GM19240 (cell line): ENCODE data around the gene REXO5.
"Not testable (repeated sequence)": the region's sequence is repeated elsewhere in the genome, so short reads cannot be mapped to it uniquely, and the experiment has no call there.

ENCODE experiments used
- DNase-seq: peaks from one replicate; pipeline ENCODE4 v3.0.0; 2011; ENCODE audit warnings: low spot score; ENCODE audit not compliant: insufficient read length

Gene REXO5, protein sequence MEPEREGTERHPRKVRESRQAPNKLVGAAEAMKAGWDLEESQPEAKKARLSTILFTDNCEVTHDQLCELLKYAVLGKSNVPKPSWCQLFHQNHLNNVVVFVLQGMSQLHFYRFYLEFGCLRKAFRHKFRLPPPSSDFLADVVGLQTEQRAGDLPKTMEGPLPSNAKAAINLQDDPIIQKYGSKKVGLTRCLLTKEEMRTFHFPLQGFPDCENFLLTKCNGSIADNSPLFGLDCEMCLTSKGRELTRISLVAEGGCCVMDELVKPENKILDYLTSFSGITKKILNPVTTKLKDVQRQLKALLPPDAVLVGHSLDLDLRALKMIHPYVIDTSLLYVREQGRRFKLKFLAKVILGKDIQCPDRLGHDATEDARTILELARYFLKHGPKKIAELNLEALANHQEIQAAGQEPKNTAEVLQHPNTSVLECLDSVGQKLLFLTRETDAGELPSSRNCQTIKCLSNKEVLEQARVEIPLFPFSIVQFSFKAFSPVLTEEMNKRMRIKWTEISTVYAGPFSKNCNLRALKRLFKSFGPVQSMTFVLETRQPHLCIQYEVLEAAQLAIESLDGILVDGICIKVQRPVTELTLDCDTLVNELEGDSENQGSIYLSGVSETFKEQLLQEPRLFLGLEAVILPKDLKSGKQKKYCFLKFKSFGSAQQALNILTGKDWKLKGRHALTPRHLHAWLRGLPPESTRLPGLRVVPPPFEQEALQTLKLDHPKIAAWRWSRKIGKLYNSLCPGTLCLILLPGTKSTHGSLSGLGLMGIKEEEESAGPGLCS

DNA sequence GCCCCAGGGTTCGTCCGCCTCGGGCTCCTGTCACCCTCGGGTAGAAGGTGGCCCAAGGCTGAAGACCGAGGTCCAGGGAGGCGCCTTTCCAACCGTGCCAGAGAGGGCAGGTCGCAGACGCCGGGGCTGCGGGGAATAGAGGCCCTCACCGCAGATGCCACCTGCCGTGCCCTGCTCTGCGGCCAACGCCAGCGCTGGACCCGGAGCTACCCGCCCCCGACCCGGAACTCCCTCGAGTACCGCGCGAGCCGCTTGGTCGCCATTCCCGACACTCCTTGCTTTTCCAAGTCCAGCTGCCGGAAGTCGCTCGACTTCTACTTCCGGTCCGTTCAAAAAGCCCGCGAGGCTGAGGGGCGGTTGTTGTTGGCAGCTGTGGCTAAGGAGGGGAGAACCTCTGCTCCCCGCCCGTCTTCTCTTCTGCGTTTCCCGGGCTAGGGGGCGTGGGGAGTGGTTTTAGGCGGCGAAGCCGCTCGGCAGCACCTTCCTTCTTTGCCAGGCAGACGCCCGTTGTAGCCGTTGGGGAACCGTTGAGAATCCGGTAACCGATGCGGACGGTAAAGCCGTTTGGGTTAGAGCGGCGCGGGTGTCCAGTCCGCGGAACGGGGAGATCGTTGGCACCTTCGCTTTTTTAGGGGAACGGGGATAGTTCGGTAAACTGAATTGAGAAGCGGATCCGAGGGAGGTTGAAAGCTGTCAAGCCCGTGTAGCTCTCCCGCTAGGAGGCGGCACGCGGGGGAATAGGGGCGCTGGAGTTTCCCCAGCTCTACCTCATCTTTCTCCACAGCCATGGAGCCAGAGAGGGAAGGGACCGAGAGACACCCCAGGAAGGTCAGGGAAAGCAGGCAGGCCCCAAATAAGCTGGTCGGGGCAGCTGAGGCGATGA, at the start of gene REXO5, which contains the start of gene ERI2:
TSS of gene REXO5 (plus strand) at position 360 of the 883 bp plus-strand sequence. CDS start at position 787, 427 bp downstream.
TSS of gene ERI2 (minus strand) at position 305 of the 883 bp plus-strand sequence. CDS start at position 263, 42 bp downstream.
- DNase-seq: peak; percentile 72

DNA sequence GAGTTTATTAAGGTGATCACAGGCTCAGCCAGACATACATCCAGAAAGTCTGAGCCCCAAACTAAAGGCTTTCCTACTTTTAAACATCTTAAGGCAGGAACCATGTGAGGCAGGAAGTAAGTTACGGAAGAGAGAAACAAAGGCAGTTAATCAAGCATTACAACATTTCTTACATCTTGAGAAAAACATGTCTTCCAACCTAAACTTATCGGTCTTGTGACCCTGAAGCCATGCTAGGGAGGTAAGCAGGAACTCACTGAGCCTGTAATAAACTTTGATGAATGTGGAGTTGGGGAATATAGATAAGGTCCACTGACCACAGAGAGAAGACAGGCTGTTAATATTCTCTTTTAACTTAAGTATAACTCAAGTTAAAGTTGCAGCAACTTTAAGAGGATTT, 46.0 kb upstream of the REXO5 start:
- DNase-seq: no peak

DNA sequence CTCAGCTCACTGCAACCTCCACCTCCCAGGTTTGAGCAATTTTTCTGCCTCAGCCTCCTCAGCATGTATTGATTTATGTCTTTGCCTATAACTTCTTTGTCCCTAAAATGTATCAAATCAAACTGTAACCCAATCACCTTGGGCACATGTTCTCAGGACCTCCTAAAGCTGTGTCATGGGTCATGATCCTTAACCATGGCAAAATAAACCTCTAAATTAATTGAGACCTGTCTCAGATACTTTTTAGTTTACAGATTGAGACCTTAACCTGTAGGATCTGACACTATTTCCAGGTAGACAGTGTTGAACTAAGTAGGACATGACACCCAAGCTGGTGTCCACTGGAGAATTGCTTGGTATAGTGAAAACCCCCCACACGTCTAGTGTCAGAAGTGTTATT, 45.2 kb upstream of the REXO5 start:
- no peak for DNase-seq

DNA sequence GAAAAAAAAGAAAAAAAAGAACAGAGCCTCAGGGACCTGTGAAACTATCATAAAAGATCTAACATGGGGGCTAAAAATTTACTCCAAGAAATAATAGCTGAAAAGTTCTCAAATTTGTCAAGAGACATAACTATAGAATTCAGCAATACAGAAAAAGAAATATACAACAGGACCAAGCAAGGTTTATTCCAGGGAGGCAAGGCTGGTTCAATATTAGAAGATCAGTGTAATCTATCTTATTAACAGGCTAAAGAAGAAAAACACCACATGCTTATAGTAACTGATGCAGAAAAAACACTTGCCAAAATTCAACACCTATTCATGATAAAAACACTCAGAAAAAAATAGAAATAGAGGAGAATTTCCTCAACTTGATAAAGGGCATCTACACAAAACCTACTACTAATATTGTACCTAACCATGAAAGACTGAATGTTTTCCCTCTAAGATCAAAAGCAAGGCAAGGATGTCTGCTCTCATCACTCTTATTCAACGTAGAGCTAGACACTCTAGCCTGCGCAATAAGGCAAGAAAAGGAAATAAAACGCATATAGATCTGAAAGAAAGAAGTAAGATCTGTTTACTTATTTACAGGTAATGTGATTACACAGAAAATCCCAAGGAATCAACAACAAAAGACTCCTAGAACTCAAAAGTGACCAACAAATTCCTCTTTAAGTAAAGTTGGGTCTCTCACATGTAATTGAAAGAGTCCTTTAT, 43.8 kb upstream of the REXO5 start:
- DNase-seq: no peak

DNA sequence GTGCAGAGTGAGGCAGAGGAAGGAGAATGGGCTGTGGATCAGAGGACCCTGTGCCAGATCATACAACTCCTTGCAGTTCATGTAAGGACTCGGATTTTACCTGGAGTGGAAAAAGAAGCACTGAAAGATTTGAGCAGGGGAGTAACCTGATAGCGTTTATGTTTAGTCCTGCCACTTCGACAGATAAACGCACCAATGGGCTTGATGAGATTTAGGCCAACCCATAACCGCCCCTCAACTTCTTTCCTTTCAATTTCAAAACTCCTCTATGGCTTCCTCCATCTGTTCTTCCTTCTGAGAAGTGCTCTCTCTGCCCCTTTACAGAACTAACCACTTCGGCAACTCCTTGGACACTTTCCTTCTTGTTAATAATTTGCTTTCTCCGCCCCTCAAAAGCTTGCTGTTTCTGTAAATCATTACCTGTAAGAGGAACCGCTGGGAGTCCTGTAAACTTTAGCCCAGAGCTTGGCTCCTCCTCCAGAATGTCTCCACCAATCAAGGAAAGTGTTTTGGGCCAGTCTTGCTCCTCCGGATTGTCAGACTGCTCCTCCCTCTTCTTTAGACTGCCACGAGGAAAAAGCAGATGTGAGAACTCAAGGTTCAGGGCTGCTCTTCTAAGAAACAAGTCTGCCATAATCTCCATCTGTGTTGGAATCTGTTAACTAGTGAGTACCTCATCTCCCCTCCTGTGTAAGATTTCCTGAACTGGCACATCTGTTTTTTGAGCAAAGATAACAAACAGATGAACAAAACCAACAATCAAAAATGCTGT, 42.7 kb upstream of the REXO5 start, which contains the start of gene ACSM3:
TSS of gene ACSM3 (plus strand) at position 554 of the 772 bp plus-strand sequence. CDS start 6,021 bp downstream, outside the sequence.
- peak; percentile 84 for DNase-seq

DNA sequence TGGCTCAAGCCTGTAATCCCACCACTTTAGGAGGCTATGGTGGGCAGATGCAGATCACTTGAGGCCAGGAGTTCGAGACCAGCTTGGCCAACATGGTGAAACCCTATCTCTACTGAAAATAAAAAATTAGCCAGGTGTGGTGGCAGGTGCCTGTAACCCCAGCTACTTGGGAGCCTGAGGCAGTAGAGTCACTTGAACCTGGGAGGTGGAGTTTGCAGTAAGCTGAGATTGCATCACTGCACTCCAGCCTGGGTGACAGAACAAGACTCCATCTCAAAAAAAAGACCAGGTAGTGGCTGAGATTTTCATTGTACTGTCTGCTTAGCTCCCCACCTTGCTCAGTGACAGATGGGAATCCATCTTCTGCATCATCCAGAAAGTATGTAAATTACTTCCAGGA, 41.9 kb upstream of the REXO5 start:
- DNase-seq: not testable (repeated sequence)

DNA sequence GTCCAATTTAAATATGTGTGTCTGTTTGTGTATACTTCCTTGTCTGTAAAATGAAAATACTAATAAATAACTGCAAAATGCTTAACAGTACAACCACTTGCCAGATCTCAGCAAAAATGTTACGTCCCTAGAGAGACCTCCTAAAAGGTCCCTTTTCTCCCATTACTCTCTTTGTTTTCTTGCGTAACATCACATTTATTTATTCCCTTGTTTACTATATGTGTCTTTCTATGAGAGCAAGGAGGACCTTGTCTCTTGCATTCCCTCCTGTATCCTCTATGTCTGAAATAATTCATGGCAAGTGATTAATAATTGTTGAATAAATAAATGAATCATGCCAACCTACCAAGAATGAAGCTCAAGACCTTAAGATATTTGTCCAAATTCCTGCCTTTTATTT, 40.6 kb upstream of the REXO5 start:
- no peak for DNase-seq

DNA sequence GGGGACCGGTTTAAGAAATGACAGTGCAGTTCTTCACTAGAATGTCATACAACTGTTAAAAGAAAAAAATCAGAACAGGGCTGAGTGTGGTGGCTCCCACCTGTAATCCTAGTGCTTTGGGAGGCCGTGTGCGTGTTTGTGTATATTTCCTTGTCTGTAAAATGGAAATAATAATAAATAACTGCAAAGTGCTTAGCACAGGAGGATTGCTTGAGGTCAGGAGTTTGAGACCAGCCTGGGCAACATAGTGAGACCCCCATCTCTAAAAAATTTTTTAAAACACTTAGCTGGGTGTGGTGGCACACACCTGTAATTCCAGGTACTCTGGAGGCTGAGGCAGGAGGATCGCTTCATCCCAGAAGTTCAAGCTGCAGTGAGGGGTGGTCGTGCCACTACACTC, 40.0 kb upstream of the REXO5 start:
- no peak for DNase-seq

DNA sequence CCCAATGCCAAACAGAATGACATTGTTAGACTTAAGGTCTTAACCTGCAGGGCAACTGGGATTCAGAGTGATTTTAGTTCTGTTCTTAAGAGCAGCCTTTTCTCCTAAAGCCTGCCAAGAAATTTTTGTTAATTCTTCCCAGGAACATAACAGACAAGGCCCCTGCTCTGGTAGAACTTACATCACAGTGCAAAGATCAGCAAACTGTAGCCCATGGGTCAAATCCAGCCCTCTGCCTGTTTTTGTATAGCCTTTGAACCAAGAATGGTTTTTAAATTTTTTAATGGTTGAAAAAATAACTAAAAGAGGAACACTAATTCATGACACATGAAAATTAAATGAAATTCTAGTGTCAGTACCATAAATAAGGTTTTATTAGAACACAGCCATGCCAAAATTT, 38.8 kb upstream of the REXO5 start:
- DNase-seq: no peak

DNA sequence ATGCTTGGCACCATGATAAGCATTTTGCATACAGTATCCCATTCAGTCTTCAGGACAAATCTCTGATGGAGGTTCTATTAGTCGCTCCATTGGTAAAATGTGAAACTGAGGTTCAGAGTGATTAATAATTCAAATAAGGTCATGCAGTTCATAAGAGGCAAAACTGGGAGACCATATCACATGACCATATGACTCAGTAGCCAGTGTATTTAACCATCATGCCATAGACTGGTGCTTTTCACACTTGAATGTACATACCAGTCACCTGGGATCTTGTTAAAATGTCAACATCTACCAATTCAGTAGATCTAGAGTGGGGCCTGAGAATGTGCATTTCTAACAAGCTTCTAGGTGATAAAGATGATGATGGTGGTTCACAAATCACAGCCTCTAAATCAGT, 38.2 kb upstream of the REXO5 start:
- DNase-seq: no peak

DNA sequence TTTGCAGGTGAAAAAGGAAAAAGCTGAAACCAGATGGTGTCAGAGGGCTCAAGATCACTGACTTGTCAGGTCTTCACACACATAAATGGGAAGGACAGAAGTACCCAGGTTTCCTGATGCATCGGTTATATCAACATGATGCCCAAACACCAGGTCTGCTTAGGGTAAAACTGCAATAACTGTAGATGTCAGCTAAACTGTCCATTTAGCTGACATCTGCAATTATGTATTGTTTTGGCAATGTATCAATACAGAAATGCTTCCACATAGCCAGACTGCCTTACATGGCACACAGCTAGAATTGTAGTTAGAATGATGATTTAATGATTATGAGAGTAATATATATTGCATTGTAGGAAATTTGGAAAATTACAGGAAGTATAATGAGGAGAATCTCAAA, 37.5 kb upstream of the REXO5 start:
- DNase-seq: no peak

DNA sequence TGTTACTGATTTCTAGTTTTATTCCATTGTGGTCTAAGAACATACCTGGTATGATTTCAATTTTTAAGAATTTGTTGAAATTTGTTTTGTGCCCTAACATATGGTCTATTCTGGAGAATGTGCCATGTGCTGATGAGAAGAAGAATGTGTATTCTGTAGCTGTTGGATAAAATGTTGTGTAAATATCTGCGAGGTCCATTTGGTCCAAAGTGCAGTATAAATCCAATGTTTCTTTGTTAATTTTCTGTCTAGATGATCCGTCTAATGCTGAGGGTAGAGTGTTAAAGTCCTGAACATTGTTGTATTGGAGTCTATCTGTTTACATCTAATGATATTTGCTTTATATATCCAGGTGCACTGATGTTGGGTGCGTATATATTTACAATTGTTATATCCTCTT, 32.6 kb upstream of the REXO5 start:
- DNase-seq: no peak

DNA sequence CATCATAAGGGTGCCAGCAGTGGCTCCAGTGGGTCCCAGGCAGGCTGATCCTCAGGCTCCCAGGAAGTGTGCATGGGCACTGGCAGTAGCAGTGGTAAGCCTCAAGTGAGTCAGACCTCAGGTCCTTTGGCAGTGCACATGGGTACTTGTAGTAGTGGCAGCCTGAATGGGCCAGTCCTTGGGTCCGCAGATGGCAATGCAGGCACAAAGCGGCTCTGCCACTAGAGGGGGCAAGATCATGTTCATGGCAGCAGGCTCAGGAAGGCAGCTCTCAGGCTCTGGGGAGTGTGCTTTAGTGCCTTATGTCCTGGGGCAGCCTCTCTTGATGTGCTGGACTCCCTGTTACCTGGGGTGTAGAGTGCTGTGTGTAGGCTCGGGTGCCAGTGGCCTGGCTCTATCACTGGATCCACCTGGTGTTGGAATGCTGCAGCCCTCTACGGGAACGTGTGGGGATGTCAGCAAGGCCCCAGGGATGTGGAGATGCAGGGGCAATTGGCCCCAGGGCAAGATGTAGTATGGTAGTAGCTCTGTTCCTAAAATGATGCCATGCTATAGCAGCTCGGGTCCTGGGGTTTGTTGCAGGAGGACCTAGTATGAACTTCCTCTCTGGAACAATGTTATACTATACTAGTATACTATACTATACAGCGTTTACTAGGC, 31.5 kb upstream of the REXO5 start:
- DNase-seq: peak; percentile 32

DNA sequence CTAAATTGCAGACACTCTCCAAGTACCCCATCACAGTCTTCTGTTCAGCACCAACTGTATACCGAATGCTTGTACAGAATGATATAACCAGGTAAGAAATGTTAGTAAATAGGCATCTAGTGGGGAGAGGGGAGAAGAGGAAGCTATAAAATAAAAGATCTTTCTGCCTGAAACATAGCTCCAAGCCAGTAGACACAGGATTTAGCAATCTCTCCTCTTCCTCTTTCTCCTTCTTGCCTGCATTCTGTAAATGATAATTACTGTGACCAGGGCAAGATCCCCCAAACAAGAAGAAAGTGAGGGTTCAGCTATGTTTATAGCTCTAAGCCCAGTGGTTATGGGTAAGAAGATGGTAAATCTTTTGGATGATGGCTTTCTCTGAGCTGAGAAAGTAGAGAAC, 24.6 kb upstream of the REXO5 start:
- no peak for DNase-seq

DNA sequence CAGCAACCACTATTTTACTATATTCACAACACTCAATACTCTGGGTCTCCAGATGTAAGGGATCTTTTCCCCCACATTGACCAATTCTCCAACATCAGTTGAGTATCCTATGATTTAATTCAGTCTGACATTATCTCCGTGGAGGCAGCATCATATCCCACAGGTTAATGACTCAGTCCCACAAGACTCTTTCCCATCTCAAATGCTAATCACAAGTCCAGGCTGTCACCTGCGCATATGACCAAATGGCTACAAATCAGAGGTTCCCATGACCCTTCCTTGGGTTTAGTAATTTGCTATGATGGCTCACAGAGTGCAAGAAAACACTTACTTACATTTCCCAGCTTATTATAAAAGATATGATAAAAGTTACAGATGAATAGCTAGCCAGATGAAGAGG, 23.9 kb upstream of the REXO5 start:
- no peak for DNase-seq

DNA sequence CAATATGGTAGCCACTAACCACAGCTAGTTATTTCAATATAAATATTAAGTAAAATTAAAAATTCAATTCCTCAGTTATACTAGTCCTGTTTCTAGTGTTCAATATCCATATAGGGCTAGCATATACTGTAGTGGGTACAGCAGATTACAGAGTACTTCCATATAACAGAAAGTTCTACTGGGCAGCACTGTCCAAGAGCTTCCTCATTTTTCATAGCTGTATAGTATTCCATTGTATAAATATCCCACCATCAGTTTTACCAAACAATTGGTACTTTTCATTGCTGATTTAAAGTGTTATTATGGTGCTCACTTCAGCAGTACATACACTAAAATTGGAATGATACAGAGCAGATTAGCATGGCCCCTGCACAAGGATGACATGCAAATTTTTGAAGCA, 22.1 kb upstream of the REXO5 start:
- DNase-seq: no peak

DNA sequence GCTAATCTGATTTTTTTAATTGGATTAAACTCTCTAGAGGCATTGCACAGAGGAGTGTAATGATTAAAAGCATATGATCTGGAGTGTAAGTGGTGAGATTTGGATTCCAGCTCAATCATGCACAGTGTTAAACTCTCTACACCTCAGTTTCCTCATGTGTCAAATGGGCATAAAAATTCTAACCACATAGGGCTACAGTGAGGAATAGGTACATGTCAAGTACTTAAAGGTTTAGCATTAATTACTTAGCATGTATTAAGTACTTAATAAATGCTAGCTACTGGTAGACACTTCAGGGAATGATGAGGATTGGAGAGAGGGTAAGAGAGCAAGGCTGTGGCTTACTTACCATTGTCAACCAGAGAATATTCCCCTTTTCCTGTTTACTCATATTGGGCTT, 17.2 kb upstream of the REXO5 start:
- DNase-seq: no peak

DNA sequence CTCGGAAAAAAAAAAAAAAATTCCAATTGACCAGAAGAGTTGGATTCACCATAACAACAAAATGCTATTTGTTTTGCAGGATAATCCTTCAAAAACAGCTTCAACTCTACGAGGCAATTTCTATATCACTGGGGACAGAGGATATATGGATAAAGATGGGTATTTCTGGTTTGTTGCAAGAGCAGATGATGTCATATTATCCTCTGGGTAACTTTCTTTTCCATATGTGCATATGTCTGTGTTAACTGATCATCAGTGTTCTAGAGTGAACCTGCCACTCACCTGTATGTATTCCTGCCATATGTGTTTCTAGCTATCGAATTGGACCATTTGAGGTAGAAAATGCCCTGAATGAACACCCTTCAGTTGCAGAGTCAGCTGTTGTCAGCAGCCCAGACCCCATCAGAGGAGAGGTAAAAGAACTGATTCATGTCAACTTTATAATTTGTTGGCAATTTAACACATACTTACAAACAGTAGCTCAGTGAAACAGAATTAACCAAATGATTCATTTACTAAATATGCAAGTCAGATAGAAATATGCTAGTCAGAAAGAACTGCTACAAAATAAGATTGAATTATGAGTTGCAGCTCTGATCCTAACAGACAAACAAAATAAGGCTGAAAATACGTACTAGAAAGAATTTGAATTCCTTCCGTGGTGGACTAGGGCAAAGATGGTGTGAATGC, 14.3 kb upstream of the REXO5 start:
- no peak for DNase-seq

DNA sequence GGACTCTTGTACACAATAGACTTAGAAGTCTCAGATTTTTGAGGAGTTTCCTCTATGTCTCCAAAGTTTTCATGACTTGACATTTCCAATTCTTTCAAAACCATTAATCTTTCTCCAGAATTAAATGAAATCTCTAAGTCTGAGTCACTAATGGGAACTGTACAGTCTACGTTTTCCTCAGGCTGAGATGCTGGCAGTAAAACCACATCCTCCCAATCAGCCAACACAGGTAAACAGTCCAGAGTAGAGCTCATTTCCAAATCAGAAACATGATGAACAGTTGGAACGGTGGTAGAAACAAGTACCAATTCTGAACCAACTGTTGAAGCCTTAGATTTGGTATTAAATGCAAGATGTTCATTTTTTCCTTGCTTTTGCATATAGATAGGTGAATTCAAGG, 8.0 kb upstream of the REXO5 start:
- no peak for DNase-seq
